HG03095 (cell line): Measurements from ENCODE around the gene TMEM123.
A peak's percentile ranks its signal among the peaks of the same experiment; 100 is the strongest.

Experiments
- ATAC-seq: cut with Tn5 transposase; IDR thresholded peaks from one replicate; pipeline ENCODE4 v1.9.1; 2021; ENCODE audit warnings: moderate library complexity; ENCODE audit not compliant: unreplicated experiment

The TMEM123 gene

DNA sequence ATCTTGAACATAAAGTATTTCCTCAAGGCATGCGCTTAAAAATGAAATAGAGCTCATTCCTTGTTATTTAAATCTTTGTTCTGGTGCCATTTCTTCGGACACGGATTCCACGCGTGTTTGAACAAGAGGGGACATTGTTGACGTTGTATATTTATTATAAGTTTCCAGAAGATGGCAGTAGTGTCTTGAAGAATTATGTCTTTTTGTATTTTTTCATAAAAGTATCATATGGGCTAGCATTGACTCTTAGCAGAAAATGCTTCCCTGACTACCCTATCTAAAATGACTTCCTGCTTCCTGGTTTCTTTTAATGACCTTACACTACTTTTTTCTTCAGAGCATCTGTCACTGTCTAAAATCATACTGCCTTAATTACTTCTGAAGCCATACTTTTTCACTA, 85.2 kb downstream of the TMEM123 start:
- ATAC-seq, result no peak

DNA sequence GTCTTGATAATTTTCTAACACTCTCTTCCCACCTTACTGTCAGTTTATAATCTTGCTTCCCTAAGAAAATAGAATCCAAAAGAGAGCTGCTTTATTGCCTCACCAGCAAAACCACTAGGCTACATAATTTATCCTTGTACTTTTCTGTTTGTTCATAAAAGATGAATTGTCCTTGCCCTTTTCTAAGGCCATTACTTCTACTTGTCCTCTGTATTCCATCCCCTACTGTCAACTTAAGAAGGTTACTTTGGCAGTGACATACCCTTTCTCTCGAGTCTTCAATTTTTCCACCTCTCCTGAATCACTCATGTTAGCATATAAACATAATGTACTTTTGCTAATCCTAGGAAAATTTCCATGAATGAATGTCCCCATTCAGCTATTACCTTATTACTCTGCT, 87.6 kb downstream of the TMEM123 start:
- no peak for ATAC-seq

DNA sequence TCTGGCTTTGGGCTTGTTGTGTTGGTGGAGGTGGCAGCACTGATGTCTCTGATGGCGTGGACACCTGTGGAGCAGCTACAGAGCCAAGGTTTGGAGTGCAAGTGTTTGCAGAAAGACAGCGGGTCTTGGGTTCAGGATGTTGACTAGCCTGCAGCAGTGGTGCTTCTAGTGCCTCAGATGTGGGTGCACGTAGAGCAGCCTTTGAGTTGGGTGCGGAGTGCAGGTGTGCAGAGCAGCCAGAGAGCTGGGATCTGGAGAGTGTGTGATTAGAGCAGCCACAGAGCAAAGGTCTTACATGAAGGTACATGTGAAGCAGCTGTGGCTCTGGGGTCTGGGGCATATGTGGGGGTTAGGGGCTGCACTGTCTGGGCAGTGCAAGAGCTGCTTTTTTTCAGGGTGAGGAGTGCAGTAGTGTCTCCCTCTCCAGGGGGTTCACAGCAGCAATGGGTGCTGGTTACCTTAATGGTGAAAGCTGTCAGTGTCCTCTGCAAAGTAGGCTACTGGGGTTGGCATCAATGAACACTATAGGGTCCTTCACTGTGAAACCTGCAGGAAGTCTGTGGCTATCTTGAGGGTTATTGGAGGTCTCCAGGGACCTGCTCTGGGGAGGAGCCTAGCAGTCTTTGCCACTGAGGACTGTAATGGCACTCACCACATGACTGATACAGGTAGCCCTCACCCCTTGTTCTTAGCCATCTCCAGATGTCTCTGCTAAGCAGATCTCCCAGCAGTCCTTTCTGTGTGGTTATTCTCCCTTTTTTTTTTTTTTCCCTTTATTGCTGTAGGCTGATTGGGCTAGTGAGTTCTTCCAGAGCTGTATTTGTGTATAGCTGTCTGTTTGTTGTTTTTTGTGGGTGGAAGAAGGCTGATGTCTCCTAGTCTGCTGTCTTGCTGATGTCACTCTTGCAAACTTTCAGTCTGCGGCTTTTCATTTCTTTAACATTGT, 91.2 kb downstream of the TMEM123 start:
- no peak for ATAC-seq

DNA sequence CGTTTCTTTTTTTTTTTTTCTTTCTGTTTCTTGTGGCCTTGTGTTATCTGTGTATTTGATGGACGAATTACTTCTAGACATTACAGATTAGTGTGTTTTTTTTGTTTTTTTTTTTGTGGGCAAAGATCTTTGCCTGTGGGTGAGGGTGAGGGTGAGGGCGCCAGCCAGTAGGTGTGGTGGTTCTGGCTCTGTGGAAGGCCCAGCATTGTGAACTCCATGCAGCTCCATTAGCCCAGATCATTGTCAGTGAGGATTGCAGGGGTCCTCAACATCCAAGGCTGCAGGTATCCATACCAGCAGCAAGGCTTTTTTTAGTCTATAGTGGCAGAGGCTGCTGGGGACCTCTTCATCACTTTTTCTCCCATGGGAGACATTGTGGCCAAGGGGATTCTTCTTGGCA, 91.9 kb downstream of the TMEM123 start:
- no peak for ATAC-seq

DNA sequence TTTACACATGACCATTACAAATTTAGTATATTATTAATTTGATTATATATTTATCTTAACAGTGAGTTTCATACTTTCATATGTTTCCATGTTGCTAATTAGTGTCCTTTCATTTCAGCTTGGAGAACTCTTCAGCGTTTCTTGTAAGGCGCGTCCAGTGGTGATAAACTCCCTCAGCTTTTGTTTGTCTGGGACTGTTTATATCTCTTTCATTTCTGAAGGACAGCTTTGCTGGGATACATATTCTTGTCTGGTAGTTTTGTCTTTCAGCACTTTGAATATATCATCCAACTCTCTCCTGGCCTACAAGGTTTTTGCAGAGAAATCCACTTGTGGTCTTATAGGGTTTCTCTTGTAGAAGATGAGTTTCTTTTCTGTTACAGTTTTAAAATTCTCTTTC, 93.2 kb downstream of the TMEM123 start:
- ATAC-seq, result no peak

DNA sequence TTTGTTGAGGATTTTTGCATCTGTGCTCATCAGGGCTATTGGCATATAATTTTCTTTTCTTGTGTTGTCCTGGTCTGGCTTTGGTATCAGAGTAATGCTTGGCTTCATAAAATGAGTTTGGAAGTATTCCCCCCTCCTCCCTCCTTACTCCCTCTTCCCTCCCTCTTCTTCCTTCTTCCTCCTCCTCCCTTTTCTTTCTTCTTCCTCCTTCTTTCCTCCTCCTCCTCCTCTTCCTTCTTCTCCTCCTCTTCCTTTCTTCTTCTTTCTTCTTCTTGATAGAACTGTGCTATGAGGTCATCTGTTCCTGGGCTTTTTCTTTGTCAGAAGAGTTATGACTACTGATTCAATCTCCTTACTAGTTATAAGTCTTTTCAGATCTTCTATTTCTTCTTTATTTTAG, 95.4 kb downstream of the TMEM123 start:
- no peak for ATAC-seq

DNA sequence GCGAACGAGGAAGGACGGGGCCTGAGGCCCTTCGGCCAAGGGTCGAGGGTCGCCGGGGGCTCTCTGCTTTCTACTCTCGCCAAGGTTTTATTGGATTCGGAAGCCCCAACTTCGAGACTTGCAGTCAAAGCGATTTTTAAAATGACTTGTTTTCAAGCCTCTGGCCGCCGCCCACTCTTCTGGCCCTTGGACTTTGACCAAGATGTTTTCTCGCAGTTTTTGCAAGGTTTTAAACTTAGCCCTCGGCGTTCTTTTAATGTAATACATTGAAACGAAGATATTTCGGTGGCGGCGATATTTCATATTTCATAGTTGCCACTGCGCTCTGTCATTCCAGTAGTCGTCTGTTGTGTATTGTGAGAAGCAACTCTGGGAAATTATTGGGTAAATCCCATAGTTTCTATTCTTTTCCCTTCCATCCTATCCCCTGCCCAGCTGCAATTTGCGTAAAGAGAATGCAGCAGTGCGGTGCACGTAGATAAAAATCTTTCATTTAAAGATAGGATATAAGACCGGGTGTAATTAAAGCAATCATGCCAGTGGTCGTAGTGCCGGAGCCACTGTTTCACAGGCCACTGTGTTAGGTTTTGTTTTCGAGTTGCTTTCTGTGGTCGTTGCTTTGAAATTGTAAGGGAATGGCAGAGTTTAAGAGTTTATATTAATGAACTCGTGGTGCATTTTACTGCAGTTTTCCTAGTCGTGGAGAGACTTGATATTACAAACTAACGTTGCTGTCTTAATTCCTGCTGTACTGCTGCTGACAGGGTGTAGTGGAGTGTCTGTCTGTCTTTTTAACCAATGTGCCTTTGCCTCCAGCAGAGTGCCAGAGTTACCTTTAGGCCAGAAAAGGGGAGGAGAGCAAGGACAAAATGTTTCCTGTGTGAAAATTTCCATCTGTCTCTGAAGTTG, 104.8 kb downstream of the TMEM123 start:
- peak; percentile 7 for ATAC-seq

DNA sequence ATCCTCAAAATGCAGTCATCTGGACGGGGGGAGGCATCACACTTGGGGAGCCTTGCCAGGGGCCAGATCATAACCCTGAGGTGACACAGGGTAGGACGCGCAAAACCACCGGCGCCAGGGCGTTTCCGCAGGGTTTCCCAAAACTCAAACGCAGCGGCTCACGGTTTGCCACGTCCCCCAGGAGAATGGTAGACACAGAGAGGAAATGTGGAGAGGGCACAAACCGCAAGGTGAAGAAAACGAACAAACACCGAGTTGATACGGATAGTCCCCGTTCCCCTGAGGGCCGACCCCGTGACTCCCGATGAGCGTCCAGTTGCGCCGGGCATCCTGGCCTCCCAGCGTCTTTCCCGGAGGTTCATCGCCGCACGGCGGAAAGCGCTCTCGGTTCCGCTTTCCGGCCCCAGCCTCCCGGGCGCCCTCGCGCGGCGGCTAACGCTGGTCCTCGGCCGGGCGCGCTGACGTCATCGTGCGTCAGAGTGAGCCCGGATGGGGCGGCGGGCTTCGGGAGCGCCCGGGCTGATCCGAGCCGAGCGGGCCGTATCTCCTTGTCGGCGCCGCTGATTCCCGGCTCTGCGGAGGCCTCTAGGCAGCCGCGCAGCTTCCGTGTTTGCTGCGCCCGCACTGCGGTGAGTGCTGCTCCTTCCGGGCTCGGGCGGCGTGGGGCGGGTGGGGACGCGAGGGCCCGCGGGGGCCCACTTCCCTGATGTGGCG, 105.7 kb downstream of the TMEM123 start, which contains the start of gene BIRC2:
Gene BIRC2 (plus strand): TSS at position 467 of the 714 bp plus-strand sequence. CDS start 2,641 bp downstream, outside the sequence.
- ATAC-seq, result peak; percentile 87

DNA sequence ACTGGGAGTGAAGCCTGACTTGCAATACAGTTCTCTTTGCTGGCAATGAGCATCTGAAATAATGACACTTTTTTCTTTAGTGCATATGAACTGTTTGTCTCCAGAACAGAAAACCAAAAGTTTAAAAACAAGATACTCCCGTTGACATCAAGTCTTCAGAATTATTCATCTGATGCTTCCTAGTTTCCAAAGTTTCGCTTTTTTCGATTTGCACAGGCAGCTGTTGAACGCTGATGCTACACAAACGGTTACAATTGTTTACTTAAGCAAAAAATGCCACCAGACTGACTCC, 106.2 kb downstream of the TMEM123 start:
- ATAC-seq, result no peak
